MM.1S (cell line): ENCODE results near the gene PPP1R12B.
"Not testable (repeated sequence)": the region's sequence is repeated elsewhere in the genome, so short reads cannot be mapped to it uniquely, and the experiment has no call there.

ENCODE experiments used
- DNase-seq: peaks from one replicate; pipeline ENCODE4 v3.0.0-alpha.2; 2015
- H2AFZ ChIP-seq: fragments of 300-600 bp; sonication (generic); 2 replicates; pipeline ENCODE4 v1.6.0; 2016; ENCODE audit warnings: antibody characterized with exemption, low read length
- H3F3A ChIP-seq: fragments of 300-600 bp; sonication (generic); 2 replicates; pipeline ENCODE4 v1.6.1; 2016; ENCODE audit warnings: mild to moderate bottlenecking, antibody characterized with exemption, low read length, moderate library complexity, mixed read lengths; ENCODE audit not compliant: insufficient read depth
- H3K27ac ChIP-seq: fragments of 300-600 bp; sonication (generic); 2 replicates; pipeline ENCODE4 v1.5.1; 2016; ENCODE audit warnings: mild to moderate bottlenecking, low read length
- H3K27me3 ChIP-seq: fragments of 300-600 bp; sonication (generic); replicated peaks from 2 replicates; pipeline ENCODE4 v1.6.0; 2016; ENCODE audit warnings: low read length; ENCODE audit not compliant: insufficient read depth
- H3K36me3 ChIP-seq: fragments of 300-600 bp; sonication (generic); replicated peaks from 2 replicates; pipeline ENCODE4 v1.6.1; 2016; ENCODE audit warnings: mild to moderate bottlenecking, low read length, mixed read lengths; ENCODE audit not compliant: insufficient read depth
- H3K4me1 ChIP-seq: fragments of 300-600 bp; sonication (generic); 2 replicates; pipeline ENCODE4 v1.6.1; 2016; ENCODE audit warnings: low read length, mixed read lengths
- H3K4me2 ChIP-seq: fragments of 300-600 bp; sonication (generic); 2 replicates; pipeline ENCODE4 v1.6.0; 2016; ENCODE audit warnings: low read depth, low read length
- H3K4me3 ChIP-seq: fragments of 300-600 bp; sonication (generic); 2 replicates; pipeline ENCODE4 v1.5.1; 2016; ENCODE audit warnings: low read length, mixed read lengths
- H3K79me2 ChIP-seq: fragments of 300-600 bp; sonication (generic); 2 replicates; pipeline ENCODE4 v1.6.1; 2016; ENCODE audit warnings: mixed run types, low read length, mixed read lengths
- H3K9ac ChIP-seq: fragments of 300-600 bp; sonication (generic); 2 replicates; pipeline ENCODE4 v1.6.1; 2016; ENCODE audit warnings: low read length, mixed read lengths
- H3K9me2 ChIP-seq: fragments of 300-600 bp; sonication (generic); replicated peaks from 2 replicates; pipeline ENCODE4 v1.6.1; 2016; ENCODE audit warnings: mild to moderate bottlenecking, low read length, mixed read lengths; ENCODE audit not compliant: insufficient read depth
- H3K9me3 ChIP-seq: fragments of 300-600 bp; sonication (generic); replicated peaks from 2 replicates; pipeline ENCODE4 v1.6.1; 2016; ENCODE audit warnings: mild to moderate bottlenecking, low read length, mixed read lengths; ENCODE audit not compliant: insufficient read depth
- H4K20me1 ChIP-seq: fragments of 300-600 bp; sonication (generic); 2 replicates; pipeline ENCODE4 v1.6.1; 2016; ENCODE audit warnings: mild to moderate bottlenecking, low read length, moderate library complexity, mixed read lengths; ENCODE audit not compliant: insufficient read depth
- CTCF ChIP-seq: fragments of 300-600 bp; sonication (generic); IDR thresholded peaks from 2 replicates; pipeline ENCODE4 v1.5.1; 2016; ENCODE audit warnings: antibody characterized with exemption, low read length, mixed read lengths
- EZH2 ChIP-seq: fragments of 300-600 bp; sonication (generic); optimal IDR thresholded peaks from 2 replicates; pipeline ENCODE3; 2017; ENCODE audit warnings: low read depth, mild to moderate bottlenecking, antibody characterized with exemption, low read length, mixed read lengths
- EZH2phosphoT487 ChIP-seq: fragments of 300-600 bp; sonication (generic); IDR thresholded peaks from 2 replicates; pipeline ENCODE4 v1.6.1; 2018; ENCODE audit warnings: antibody characterized with exemption, low read length

PPP1R12B gene

GRCh38 chr1:202439308-202439707, 90.8 kb downstream of the PPP1R12B start:
- H3F3A ChIP-seq, result no peaks in the 10 kb centered on the region
- no peak overlapping the region for H3K9ac ChIP-seq
- no peak overlapping the region for H2AFZ ChIP-seq
- no peaks in the 10 kb centered on the region for H3K36me3 ChIP-seq
- H3K4me1 ChIP-seq, result no peaks in the 10 kb centered on the region
- no peaks in the 10 kb centered on the region for H3K79me2 ChIP-seq
- H4K20me1 ChIP-seq, result no peaks in the 10 kb centered on the region
- H3K4me2 ChIP-seq, result no peak overlapping the region
- H3K27me3 ChIP-seq, result no peaks in the 10 kb centered on the region
- no peak for DNase-seq
- TF ChIP-seq CTCF (no peak), EZH2 (no peak), EZH2phosphoT487 (no peak)
- H3K9me2 ChIP-seq, result no peaks in the 10 kb centered on the region
- no peaks in the 10 kb centered on the region for H3K9me3 ChIP-seq
- H3K27ac ChIP-seq, result no peak overlapping the region
- no peak overlapping the region for H3K4me3 ChIP-seq

- H2AFZ ChIP-seq, H3K79me2 ChIP-seq, H3K9ac ChIP-seq, H3K4me3 ChIP-seq, H4K20me1 ChIP-seq, H3K9me3 ChIP-seq, H3K36me3 ChIP-seq, H3K9me2 ChIP-seq, H3K27me3 ChIP-seq: not testable (repeated sequence)
- Histone ChIP-seq H3K4me2 (peak overlapping the region; percentile 58), H3F3A (peaks cover 11% of the 10 kb centered on the region), H3K27ac (peak overlapping the region; percentile 61; the same call in 1 of the 2 replicates), H3K4me1 (peaks cover 38% of the 10 kb centered on the region)
- peak; percentile 91 for DNase-seq
Measured at GRCh38 chr1:202448140-202448539, 99.6 kb downstream of the PPP1R12B start.

GRCh38 chr1:202451641-202452040, 103.1 kb downstream of the PPP1R12B start:
- H3K79me2 ChIP-seq, H3K9ac ChIP-seq, H3K27me3 ChIP-seq, DNase-seq, H3K4me3 ChIP-seq, H3K4me2 ChIP-seq, H3K9me3 ChIP-seq, H3K36me3 ChIP-seq, H4K20me1 ChIP-seq, H3K27ac ChIP-seq, H3K9me2 ChIP-seq, H2AFZ ChIP-seq: not testable (repeated sequence)
- peaks cover 17% of the 10 kb centered on the region for H3F3A ChIP-seq
- peaks cover 52% of the 10 kb centered on the region for H3K4me1 ChIP-seq

- Histone ChIP-seq H3K9ac (no peak overlapping the region), H2AFZ (no peak overlapping the region), H3K4me3 (no peak overlapping the region), H3K79me2 (0 out of 2 replicates have a peak, but pooled peaks cover 4% of the 10 kb centered on the region), H3F3A (peaks cover 22% of the 10 kb centered on the region), H4K20me1 (no peaks in the 10 kb centered on the region), H3K9me2 (no peaks in the 10 kb centered on the region), H3K9me3 (no peaks in the 10 kb centered on the region), H3K27me3 (no peaks in the 10 kb centered on the region), H3K27ac (no peak overlapping the region), H3K36me3 (no peaks in the 10 kb centered on the region), H3K4me1 (peaks cover 53% of the 10 kb centered on the region), H3K4me2 (no peak overlapping the region)
- TF ChIP-seq CTCF (no peak), EZH2 (no peak), EZH2phosphoT487 (no peak)
- DNase-seq, result no peak
Measured at GRCh38 chr1:202452508-202452907, 104.0 kb downstream of the PPP1R12B start.

GRCh38 chr1:202456372-202457169, 108.1 kb downstream of the PPP1R12B start:
- not testable (repeated sequence) for H3K9me3 ChIP-seq, H3K79me2 ChIP-seq, H3K9me2 ChIP-seq, H2AFZ ChIP-seq, H3K36me3 ChIP-seq, H3K4me3 ChIP-seq, H3K27me3 ChIP-seq, H3K9ac ChIP-seq, H4K20me1 ChIP-seq
- Histone ChIP-seq H3F3A (peaks cover 20% of the 10 kb centered on the region), H3K4me2 (peak overlapping the region; percentile 15; the same call in 1 of the 2 replicates), H3K4me1 (peaks cover 42% of the 10 kb centered on the region), H3K27ac (peak overlapping the region; percentile 34; the same call in 1 of the 2 replicates)
- peak; percentile 49 for DNase-seq

GRCh38 chr1:202458651-202459050, 110.2 kb downstream of the PPP1R12B start:
- not testable (repeated sequence) for H2AFZ ChIP-seq

More at GRCh38 chr1:202458651-202459050, 110.2 kb downstream of the PPP1R12B start:
- not testable (repeated sequence) for H3K4me2 ChIP-seq, H3K27ac ChIP-seq, DNase-seq, H3K9ac ChIP-seq, H3K27me3 ChIP-seq, H3K4me3 ChIP-seq, H3K79me2 ChIP-seq, H4K20me1 ChIP-seq, H3K9me3 ChIP-seq, H3K9me2 ChIP-seq, H3K36me3 ChIP-seq
- Histone ChIP-seq H3F3A (peaks cover 18% of the 10 kb centered on the region), H3K4me1 (peaks cover 35% of the 10 kb centered on the region)
